ENCODE data around the gene SLC13A5. TPM values are rescaled to one million over a fixed set of nuclear protein-coding genes. Genes with fewer than 3 reads are reported as not detected.
A peak's percentile ranks its signal among the peaks of the same experiment; 100 is the strongest.
"Not testable (repeated sequence)": the region's sequence is repeated elsewhere in the genome, so short reads cannot be mapped to it uniquely, and the experiment has no call there.

SLC13A5 gene
- total RNA-seq, 4 donors from 2014 or later, result 0.34 TPM; not detected in 3

DNA sequence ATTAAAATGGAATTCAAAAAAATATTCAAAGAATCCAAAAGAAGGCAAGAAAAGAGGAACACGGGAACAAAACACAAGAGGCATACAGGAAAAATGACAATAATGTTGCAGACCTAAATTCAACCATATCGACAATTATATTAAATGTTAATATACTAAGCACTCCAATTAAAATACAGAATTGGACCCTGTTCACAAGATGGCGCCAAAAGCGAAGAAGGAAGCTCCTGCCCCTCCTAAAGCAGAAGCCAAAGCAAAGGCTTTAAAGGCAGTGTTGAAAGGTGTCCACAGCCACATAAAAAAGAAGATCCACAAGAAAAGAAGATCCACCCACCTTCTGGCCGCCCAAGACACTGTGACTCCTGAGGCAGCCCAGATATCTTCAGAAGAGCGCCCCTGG, 36.4 kb upstream of the SLC13A5 start:
- no peaks in the 10 kb centered on the region for H3K27me3 ChIP-seq
- no peak for DNase-seq (ENCODE audit: extremely low spot score)
- H3K4me3 ChIP-seq, result no peak overlapping the region
- WGBS, result 80% methylated on average over 6 of the region's 6 CpGs
- no peaks in the 10 kb centered on the region for H3K36me3 ChIP-seq
- intact Hi-C loops (cut with DNase I), result no loop called here
- H3K27ac ChIP-seq (replicated peaks in 1 of 4), result no peak overlapping the region
- peaks cover 18 to 27% (median 23%) of the 10 kb centered on the region in 4 donors for H3K4me1 ChIP-seq
- no peaks in the 10 kb centered on the region for H3K9me3 ChIP-seq
- no peak for TF ChIP-seq CTCF (IDR thresholded peaks at IDR 0.05)
- TF ChIP-seq EP300 (IDR thresholded peaks at IDR 0.05), result no peak
- no peak for TF ChIP-seq POLR2A (IDR thresholded peaks at IDR 0.05; ENCODE audit: low read depth)

- Histone ChIP-seq H3K9me3 (no peaks in the 10 kb centered on the region), H3K36me3 (no peaks in the 10 kb centered on the region), H3K4me1 (peaks cover 10 to 21% (median 20%) of the 10 kb centered on the region in 4 donors), H3K4me3 (no peak overlapping the region), H3K27me3 (no peaks in the 10 kb centered on the region), H3K27ac (replicated peaks in 1 of 4) (no peak overlapping the region)
- TF ChIP-seq CTCF (IDR thresholded peaks at IDR 0.05) (no peak), POLR2AphosphoS5 (IDR thresholded peaks at IDR 0.05) (no peak), POLR2A (IDR thresholded peaks at IDR 0.05; ENCODE audit: low read depth) (no peak), EP300 (IDR thresholded peaks at IDR 0.05) (no peak)
- DNase-seq (ENCODE audit: extremely low spot score), result no peak
- intact Hi-C loops (cut with DNase I), result no loop called here
Observed at GRCh38 chr17:6748617-6749016, 35.4 kb upstream of the SLC13A5 start.

- H3K27ac ChIP-seq (replicated peaks in 1 of 4); H3K36me3 ChIP-seq; intact Hi-C loops (cut with DNase I); H3K9me3 ChIP-seq; DNase-seq (ENCODE audit: extremely low spot score); H3K27me3 ChIP-seq; H3K4me1 ChIP-seq; H3K4me3 ChIP-seq: not testable (repeated sequence)
- WGBS, result 91% methylated on average over 6 of the region's 6 CpGs
Observed at GRCh38 chr17:6746665-6747064, 33.5 kb upstream of the SLC13A5 start.

DNA sequence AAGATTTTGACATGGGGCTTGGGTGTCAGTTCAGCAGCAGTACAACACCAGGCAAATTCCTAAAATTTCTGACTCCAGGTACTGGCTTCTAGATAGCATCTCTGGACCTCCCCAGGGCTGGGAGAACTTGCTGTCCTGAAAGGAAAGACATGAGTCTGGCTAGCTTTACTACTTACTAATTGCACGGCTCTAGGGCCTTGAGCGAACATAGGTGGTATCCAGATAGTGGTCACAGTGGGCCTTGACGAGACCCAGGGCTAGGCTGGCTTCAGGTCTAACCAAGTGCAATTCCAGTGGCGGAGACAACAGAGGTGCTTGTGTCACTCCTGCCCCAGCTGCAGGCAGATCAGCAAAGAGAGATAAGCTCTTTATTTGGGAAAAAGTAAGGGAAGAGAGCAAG, 16.4 kb upstream of the SLC13A5 start:
- Histone ChIP-seq H3K4me3 (no peak overlapping the region), H3K36me3 (no peaks in the 10 kb centered on the region), H3K27ac (replicated peaks in 1 of 4) (no peak overlapping the region), H3K4me1 (no peaks in the 10 kb centered on the region), H3K9me3 (no peaks in the 10 kb centered on the region), H3K27me3 (no peaks in the 10 kb centered on the region)
- no peak for DNase-seq (ENCODE audit: extremely low spot score)
- intact Hi-C loops (cut with DNase I), result no loop called here
- 70% methylated on average over 4 of the region's 4 CpGs for WGBS
- TF ChIP-seq POLR2AphosphoS5 (IDR thresholded peaks at IDR 0.05), result no peak
- no peak for TF ChIP-seq CTCF (IDR thresholded peaks at IDR 0.05)
- no peak for TF ChIP-seq POLR2A (IDR thresholded peaks at IDR 0.05; ENCODE audit: low read depth)
- TF ChIP-seq EP300 (IDR thresholded peaks at IDR 0.05), result no peak

DNA sequence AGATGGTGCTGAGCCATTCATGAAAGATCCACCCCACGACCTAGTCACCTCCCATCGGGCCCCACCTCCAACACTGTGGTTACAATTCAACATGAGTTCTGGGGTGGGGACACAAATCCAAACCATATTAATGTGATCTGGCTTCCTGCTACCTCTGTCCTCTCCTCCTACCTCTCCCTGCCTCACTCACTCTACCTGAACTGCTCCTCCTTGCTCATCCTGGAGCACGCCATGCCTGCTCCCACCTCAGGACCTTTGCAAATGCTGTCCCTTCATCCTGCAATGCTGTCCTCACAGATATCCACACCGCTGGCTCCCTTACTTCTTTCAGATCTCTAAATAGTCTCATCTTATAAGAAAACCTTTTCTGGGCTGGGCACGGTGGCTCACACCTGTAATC, 10.8 kb upstream of the SLC13A5 start:
- no peaks in the 10 kb centered on the region for H3K4me1 ChIP-seq
- H3K27me3 ChIP-seq, result peaks cover 0 to 35% (median 0%) of the 10 kb centered on the region in 4 donors
- peak; percentile 64 for DNase-seq (ENCODE audit: extremely low spot score)
- TF ChIP-seq EP300 (IDR thresholded peaks at IDR 0.05) (no peak), POLR2AphosphoS5 (IDR thresholded peaks at IDR 0.05) (no peak)
- 78% methylated on average over 5 of the region's 5 CpGs for WGBS
- no peak overlapping the region for H3K4me3 ChIP-seq
- H3K9me3 ChIP-seq, result no peaks in the 10 kb centered on the region
- no peaks in the 10 kb centered on the region for H3K36me3 ChIP-seq
- H3K27ac ChIP-seq (replicated peaks in 1 of 4), result no peak overlapping the region
- intact Hi-C loops (cut with DNase I), result no loop called here

- peak; percentile 68 for DNase-seq (ENCODE audit: extremely low spot score)
- no peaks in the 10 kb centered on the region for H3K36me3 ChIP-seq
Observed at GRCh38 chr17:6721744-6722143, 8.6 kb upstream of the SLC13A5 start.

More at GRCh38 chr17:6721744-6722143, 8.6 kb upstream of the SLC13A5 start:
- Histone ChIP-seq H3K4me3 (no peak overlapping the region), H3K4me1 (no peaks in the 10 kb centered on the region), H3K27me3 (peaks cover 0 to 48% (median 0%) of the 10 kb centered on the region in 4 donors), H3K9me3 (no peaks in the 10 kb centered on the region), H3K27ac (replicated peaks in 1 of 4) (no peak overlapping the region)
- 74% methylated on average over 5 of the region's 5 CpGs for WGBS
- TF ChIP-seq POLR2AphosphoS5 (IDR thresholded peaks at IDR 0.05), result no peak
- TF ChIP-seq EP300 (IDR thresholded peaks at IDR 0.05), result no peak
- no peak for TF ChIP-seq POLR2A (IDR thresholded peaks at IDR 0.05; ENCODE audit: low read depth)
- no peak for TF ChIP-seq CTCF (IDR thresholded peaks at IDR 0.05)
- intact Hi-C loops (cut with DNase I), result no loop called here

All from esophagus muscularis mucosa (tissue), 4 donors.